K562 (cell line): ENCODE results near the gene C1orf198. TPM values are rescaled to one million over a fixed set of nuclear protein-coding genes. Genes with fewer than 3 reads are reported as not detected.

ENCODE experiments used
- BCOR ChIP-seq: fragments of 450-650 bp; IDR thresholded peaks from 2 replicates; pipeline ENCODE4 v1.6.1; 2016
- BRCA1 ChIP-seq, 2 experiments: fragments of 450-650 bp in 1 of 2; sonication (generic) in 1 of 2; formaldehyde crosslinking in 1 of 2; IDR thresholded peaks; 2 replicates each; pipeline versions ENCODE4 v1.5.0 to v1.6.1; 2017 to 2020; ENCODE audit warnings: mild to moderate bottlenecking in 1 of 2, missing genetic modification reagents in 1 of 2
- EWSR1 ChIP-seq: fragments of 450-650 bp; IDR thresholded peaks from 2 replicates; pipeline ENCODE4 v1.6.1; 2018; ENCODE audit warnings: borderline replicate concordance, mild to moderate bottlenecking, low read depth, moderate library complexity; ENCODE audit not compliant: partially characterized antibody
- HDAC1 ChIP-seq, 2 experiments: fragments of 450-650 bp; IDR thresholded peaks; 2 replicates each; pipeline ENCODE4 v1.6.1; 2016 to 2017; ENCODE audit warnings: inconsistent platforms in 1 of 2, mild to moderate bottlenecking in 1 of 2, moderate library complexity in 1 of 2
- NFE2L1 ChIP-seq: fragments of 450-650 bp; IDR thresholded peaks from 2 replicates; pipeline ENCODE4 v1.6.1; 2016; ENCODE audit warnings: missing genetic modification characterization, low read depth, mild to moderate bottlenecking, missing compliant biosample characterization, moderate library complexity, borderline replicate concordance
- ZNF507 ChIP-seq: conservative IDR thresholded peaks from 2 replicates; pipeline ENCODE4 v1.6.1; 2017; ENCODE audit warnings: missing genetic modification characterization, missing compliant biosample characterization
- ZNF586 ChIP-seq: fragments of 450-650 bp; formaldehyde crosslinking; conservative IDR thresholded peaks from 2 replicates; pipeline ENCODE4 v1.4.0; 2020; ENCODE audit warnings: mild to moderate bottlenecking, moderate library complexity
- polyA plus RNA-seq, 8 experiments: library from polyadenylated mRNA; depleted of rRNA in 4 of 8; stranded (reverse) in 5 of 8; unstranded in 3 of 8; fragments of >200 nt; fragmentation: Nextera tagmentation in 2 of 8; fragmentation: Illumina TruSeq in 1 of 8; extraction: Ambion mirVana in 2 of 8; extraction: Trizol in 1 of 8; gene quantifications; 2 replicates each; pipeline versions ENCODE4 v1.2.1 to v1.2.3, GENCODE V29; 2011 to 2014; ENCODE audit warnings: inconsistent platforms in 1 of 8, missing spikeins in 1 of 8
- total RNA-seq, 7 experiments: library from RNA; depleted of rRNA in 6 of 7; stranded (reverse); fragments of >200 nt in 6 of 7; fragmentation: Illumina TruSeq in 2 of 7; extraction: Trizol in 2 of 7; gene quantifications; 2 replicates each; pipeline versions ENCODE4 v1.2.1 to v1.2.3, GENCODE V29; 2011 to 2021; ENCODE audit warnings: low replicate concordance in 1 of 7
- TF ChIP-seq, protein P1 (sequence below), 2 experiments: fragments of 450-650 bp; formaldehyde crosslinking in 1 of 2; IDR thresholded peaks; 2 replicates each; pipeline versions ENCODE4 v1.4.0 to v1.6.1; 2014 to 2020; ENCODE audit warnings: mild to moderate bottlenecking in 2 of 2, borderline replicate concordance in 1 of 2, low read depth in 1 of 2
- TF ChIP-seq, protein P2 (sequence below): fragments of 250-450 bp; sonication (Bioruptor Pico); IDR thresholded peaks from 2 replicates; pipeline ENCODE4 v1.5.0; 2021; ENCODE audit warnings: mild to moderate bottlenecking, moderate library complexity
- TF ChIP-seq, protein P3 (sequence below): fragments of 450-650 bp; IDR thresholded peaks from 2 replicates; pipeline ENCODE4 v1.6.1; 2016; ENCODE audit warnings: mild to moderate bottlenecking

The C1orf198 gene
- total and polyA plus RNA-seq, 9 of the 15 experiments (the other 6 are each of a cell fraction or from before 2014, with no cell fraction given) = 2.0 to 15.1 (median 10.4) TPM

DNA sequence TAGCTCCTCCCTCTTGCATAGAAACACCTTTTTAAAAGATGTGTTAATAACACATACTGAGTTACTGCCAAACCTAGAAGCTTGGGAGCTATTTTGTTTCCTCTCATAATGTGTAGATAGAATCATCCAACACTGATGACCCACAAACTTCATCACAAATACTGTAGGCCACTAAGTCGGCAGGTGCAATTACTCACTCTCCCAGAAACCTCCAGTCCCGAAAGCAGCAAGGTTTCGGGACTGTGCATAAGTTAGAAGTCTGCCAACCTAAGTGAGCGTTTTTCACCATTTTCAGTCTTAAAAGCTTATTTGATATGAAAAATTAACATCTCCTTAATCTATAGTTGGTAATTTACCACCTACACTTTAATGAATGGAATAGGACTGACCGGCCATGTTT lies 32.0 kb downstream of the C1orf198 start (continued):
- TF ChIP-seq ZNF507 (tag) (no peak), HDAC1 (IDR thresholded peaks at IDR 0.05) (no peak), BRCA1 (IDR thresholded peaks at IDR 0.05) (no peak), BRCA1 (CRISPR knock-in tag; IDR thresholded peaks at IDR 0.05) (no peak), EWSR1 (no peak), BCOR (no peak), NFE2L1 (no peak), ZNF586 (no peak)
- TF ChIP-seq, protein P1, sequence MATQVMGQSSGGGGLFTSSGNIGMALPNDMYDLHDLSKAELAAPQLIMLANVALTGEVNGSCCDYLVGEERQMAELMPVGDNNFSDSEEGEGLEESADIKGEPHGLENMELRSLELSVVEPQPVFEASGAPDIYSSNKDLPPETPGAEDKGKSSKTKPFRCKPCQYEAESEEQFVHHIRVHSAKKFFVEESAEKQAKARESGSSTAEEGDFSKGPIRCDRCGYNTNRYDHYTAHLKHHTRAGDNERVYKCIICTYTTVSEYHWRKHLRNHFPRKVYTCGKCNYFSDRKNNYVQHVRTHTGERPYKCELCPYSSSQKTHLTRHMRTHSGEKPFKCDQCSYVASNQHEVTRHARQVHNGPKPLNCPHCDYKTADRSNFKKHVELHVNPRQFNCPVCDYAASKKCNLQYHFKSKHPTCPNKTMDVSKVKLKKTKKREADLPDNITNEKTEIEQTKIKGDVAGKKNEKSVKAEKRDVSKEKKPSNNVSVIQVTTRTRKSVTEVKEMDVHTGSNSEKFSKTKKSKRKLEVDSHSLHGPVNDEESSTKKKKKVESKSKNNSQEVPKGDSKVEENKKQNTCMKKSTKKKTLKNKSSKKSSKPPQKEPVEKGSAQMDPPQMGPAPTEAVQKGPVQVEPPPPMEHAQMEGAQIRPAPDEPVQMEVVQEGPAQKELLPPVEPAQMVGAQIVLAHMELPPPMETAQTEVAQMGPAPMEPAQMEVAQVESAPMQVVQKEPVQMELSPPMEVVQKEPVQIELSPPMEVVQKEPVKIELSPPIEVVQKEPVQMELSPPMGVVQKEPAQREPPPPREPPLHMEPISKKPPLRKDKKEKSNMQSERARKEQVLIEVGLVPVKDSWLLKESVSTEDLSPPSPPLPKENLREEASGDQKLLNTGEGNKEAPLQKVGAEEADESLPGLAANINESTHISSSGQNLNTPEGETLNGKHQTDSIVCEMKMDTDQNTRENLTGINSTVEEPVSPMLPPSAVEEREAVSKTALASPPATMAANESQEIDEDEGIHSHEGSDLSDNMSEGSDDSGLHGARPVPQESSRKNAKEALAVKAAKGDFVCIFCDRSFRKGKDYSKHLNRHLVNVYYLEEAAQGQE (IDR thresholded peaks at IDR 0.05; ENCODE audit: borderline replicate concordance) = no peak
- TF ChIP-seq, protein P1 (CRISPR knock-in tag; IDR thresholded peaks at IDR 0.05; ENCODE audit: low read depth) = no peak
- TF ChIP-seq, protein P2, sequence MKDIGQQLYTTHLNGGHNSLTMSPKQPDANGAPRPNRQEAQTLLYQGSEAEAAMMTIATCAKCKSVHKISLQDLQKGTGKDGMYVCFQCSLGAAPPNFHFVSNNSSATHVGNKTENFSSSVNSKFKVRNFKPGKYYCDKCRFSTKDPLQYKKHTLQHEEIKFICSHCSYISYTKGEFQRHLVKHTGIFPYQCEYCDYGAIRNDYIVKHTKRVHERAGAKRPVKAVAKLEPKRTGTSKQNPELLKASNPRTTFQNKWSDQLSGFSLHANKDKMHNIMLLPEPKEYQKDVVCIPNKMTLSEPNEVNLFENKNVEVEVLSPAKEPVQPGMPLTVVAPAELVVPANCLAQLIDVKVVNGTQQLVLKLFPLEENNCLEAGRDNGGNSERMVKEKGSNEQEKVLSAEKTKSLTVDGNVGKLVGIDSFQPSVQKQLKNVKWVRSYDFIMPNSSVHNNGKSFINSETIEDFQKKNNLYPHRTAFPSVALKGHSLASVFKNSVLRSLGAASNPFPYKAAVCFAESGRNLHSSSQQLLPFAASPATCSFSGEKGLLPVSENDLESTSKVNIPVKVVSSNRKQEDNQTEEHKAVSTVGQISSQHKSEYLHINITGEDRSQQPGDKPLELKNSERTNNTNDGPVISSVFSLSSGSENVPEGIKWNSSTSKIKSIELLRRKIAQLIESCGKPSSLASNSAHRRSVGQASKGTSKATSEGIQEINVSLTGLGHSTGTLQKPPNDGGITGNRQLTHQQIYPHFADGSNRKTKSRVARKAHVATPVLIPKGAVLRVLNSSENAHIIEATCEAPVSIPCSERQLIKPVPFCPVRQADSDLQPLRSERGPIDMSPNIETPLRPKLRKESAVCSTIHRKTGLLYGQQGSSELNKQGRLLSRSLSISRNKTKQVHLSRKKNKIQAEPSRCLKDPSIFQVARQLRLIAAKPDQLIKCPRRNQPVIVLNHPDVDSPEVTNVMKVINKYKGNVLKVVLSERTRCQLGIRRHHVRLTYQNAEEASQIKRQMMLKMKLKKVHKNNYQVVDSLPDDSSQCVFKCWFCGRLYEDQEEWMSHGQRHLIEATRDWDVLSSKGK = no peak
- TF ChIP-seq, protein P3, sequence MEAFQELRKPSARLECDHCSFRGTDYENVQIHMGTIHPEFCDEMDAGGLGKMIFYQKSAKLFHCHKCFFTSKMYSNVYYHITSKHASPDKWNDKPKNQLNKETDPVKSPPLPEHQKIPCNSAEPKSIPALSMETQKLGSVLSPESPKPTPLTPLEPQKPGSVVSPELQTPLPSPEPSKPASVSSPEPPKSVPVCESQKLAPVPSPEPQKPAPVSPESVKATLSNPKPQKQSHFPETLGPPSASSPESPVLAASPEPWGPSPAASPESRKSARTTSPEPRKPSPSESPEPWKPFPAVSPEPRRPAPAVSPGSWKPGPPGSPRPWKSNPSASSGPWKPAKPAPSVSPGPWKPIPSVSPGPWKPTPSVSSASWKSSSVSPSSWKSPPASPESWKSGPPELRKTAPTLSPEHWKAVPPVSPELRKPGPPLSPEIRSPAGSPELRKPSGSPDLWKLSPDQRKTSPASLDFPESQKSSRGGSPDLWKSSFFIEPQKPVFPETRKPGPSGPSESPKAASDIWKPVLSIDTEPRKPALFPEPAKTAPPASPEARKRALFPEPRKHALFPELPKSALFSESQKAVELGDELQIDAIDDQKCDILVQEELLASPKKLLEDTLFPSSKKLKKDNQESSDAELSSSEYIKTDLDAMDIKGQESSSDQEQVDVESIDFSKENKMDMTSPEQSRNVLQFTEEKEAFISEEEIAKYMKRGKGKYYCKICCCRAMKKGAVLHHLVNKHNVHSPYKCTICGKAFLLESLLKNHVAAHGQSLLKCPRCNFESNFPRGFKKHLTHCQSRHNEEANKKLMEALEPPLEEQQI = no peak
- TF ChIP-seq, all 486 proteins: peak for 0
